ENCODE results near the gene BATF. TPM values are rescaled to one million over a fixed set of nuclear protein-coding genes. Genes with fewer than 3 reads are reported as not detected.
"Not testable (repeated sequence)": the region's sequence is repeated elsewhere in the genome, so short reads cannot be mapped to it uniquely, and the experiment has no call there.

The BATF gene
- total RNA-seq = 10 to 100 TPM; 39.4 to 41.0 TPM

GRCh38 chr14:75522224-75522982 is at the start of gene BATF:
TSS of gene BATF (plus strand) at chr14:75522469. CDS start at chr14:75522683, 214 bp downstream.
- ChIA-PET POLR2A (interaction anchor here (0.6 to 1.0 kb wide), 2 partner anchors 28 to 39 kb away, joined by 3 read pairs; no protein-coding TSS in a partner anchor), CTCF (interaction anchor here (0.8 to 13.6 kb wide), 9 partner anchors 10 to 132 kb away, joined by 3 to 101 read pairs (median 5); partner anchors contain the start of gene FLVCR2)
- Mint-ChIP-seq H3K9me3 (no peaks in the 10 kb centered on the region), H3K27ac (peak within 1 kb of the TSS; percentile 96), H3K4me3 (peak within 1 kb of the TSS; percentile 93), H3K36me3 (ENCODE audit: low read depth) (peaks cover 48% of the 10 kb centered on the region), H3K27me3 (no peaks in the 10 kb centered on the region), H3K4me1 (peaks cover 78% of the 10 kb centered on the region)
- DNase-seq = peak; percentile 88

GRCh38 chr14:75474127-75474526 is 48.1 kb upstream of the BATF start:
- H3K4me1 Mint-ChIP-seq; CTCF ChIA-PET; H3K27me3 Mint-ChIP-seq; DNase-seq; H3K4me3 Mint-ChIP-seq; H3K9me3 Mint-ChIP-seq; H3K36me3 Mint-ChIP-seq (ENCODE audit: low read depth); POLR2A ChIA-PET; H3K27ac Mint-ChIP-seq: not testable (repeated sequence)

- no peaks in the 10 kb centered on the region for H3K4me1 Mint-ChIP-seq
- H3K27me3 Mint-ChIP-seq = peaks cover 7% of the 10 kb centered on the region
- no peaks in the 10 kb centered on the region for H3K36me3 Mint-ChIP-seq (ENCODE audit: low read depth)
- no peak overlapping the region for H3K27ac Mint-ChIP-seq
- no peak for DNase-seq
- ChIA-PET CTCF (interaction anchor here (0.6 to 1.5 kb wide), 6 partner anchors 9 to 615 kb away, joined by 3 to 5 read pairs (median 4); no protein-coding TSS in a partner anchor), POLR2A (no interaction called here)
- H3K4me3 Mint-ChIP-seq = no peak overlapping the region
- no peaks in the 10 kb centered on the region for H3K9me3 Mint-ChIP-seq
Observed at GRCh38 chr14:75476274-75476995, 45.8 kb upstream of the BATF start.

- H3K9me3 Mint-ChIP-seq = no peaks in the 10 kb centered on the region
- no peaks in the 10 kb centered on the region for H3K36me3 Mint-ChIP-seq (ENCODE audit: low read depth)
- no peaks in the 10 kb centered on the region for H3K4me1 Mint-ChIP-seq
- no peak overlapping the region for H3K27ac Mint-ChIP-seq
- H3K27me3 Mint-ChIP-seq = peaks cover 7% of the 10 kb centered on the region
- POLR2A ChIA-PET = no interaction called here
- no peak overlapping the region for H3K4me3 Mint-ChIP-seq
- CTCF ChIA-PET = interaction anchor here (1.2 to 1.5 kb wide), 3 partner anchors 11 to 19 kb away, joined by 3 to 5 read pairs (median 4); no protein-coding TSS in a partner anchor
- no peak for DNase-seq
Observed at GRCh38 chr14:75477881-75478280, 44.4 kb upstream of the BATF start.

GRCh38 chr14:75479770-75480600 is 42.3 kb upstream of the BATF start:
- CTCF ChIA-PET = interaction anchor here (0.9 to 1.8 kb wide), 4 partner anchors 9 to 16 kb away, joined by 3 to 5 read pairs (median 5); no protein-coding TSS in a partner anchor
- no peak for DNase-seq
- Mint-ChIP-seq H3K9me3 (no peaks in the 10 kb centered on the region), H3K27ac (no peak overlapping the region), H3K4me3 (no peak overlapping the region), H3K36me3 (ENCODE audit: low read depth) (no peaks in the 10 kb centered on the region), H3K4me1 (no peaks in the 10 kb centered on the region), H3K27me3 (peaks cover 7% of the 10 kb centered on the region)
- POLR2A ChIA-PET = no interaction called here

- no peak for DNase-seq
- no peak overlapping the region for H3K4me3 Mint-ChIP-seq
- CTCF ChIA-PET = interaction anchor here (0.9 to 1.5 kb wide), 3 partner anchors 23 to 95 kb away, joined by 3 to 4 read pairs (median 3); no protein-coding TSS in a partner anchor
- H3K36me3 Mint-ChIP-seq (ENCODE audit: low read depth) = peaks cover 2% of the 10 kb centered on the region
- peaks cover 14% of the 10 kb centered on the region for H3K4me1 Mint-ChIP-seq
- H3K27me3 Mint-ChIP-seq = peaks cover 7% of the 10 kb centered on the region
- POLR2A ChIA-PET = no interaction called here
- H3K27ac Mint-ChIP-seq = no peak overlapping the region
- H3K9me3 Mint-ChIP-seq = no peaks in the 10 kb centered on the region
Observed at GRCh38 chr14:75482366-75482765, 39.9 kb upstream of the BATF start.

- no peaks in the 10 kb centered on the region for H3K9me3 Mint-ChIP-seq
- POLR2A ChIA-PET = no interaction called here
Observed at GRCh38 chr14:75484711-75485429, 37.4 kb upstream of the BATF start.

GRCh38 chr14:75486318-75486717 is 36.0 kb upstream of the BATF start:
- POLR2A ChIA-PET = no interaction called here
- no peaks in the 10 kb centered on the region for H3K27me3 Mint-ChIP-seq
- peaks cover 2% of the 10 kb centered on the region for H3K36me3 Mint-ChIP-seq (ENCODE audit: low read depth)
- H3K27ac Mint-ChIP-seq = no peak overlapping the region
- H3K4me3 Mint-ChIP-seq = no peak overlapping the region
- H3K9me3 Mint-ChIP-seq = peaks cover 2% of the 10 kb centered on the region
- DNase-seq = no peak
- peaks cover 35% of the 10 kb centered on the region for H3K4me1 Mint-ChIP-seq
- CTCF ChIA-PET = interaction anchor here (0.7 kb wide), 1 partner anchor 88 kb away, joined by 6 read pairs; no protein-coding TSS in a partner anchor

More at GRCh38 chr14:75484711-75485429, 37.4 kb upstream of the BATF start:
- DNase-seq = no peak
- Mint-ChIP-seq H3K4me1 (peaks cover 30% of the 10 kb centered on the region), H3K4me3 (no peak overlapping the region), H3K27ac (no peak overlapping the region), H3K36me3 (ENCODE audit: low read depth) (peaks cover 2% of the 10 kb centered on the region), H3K27me3 (peaks cover 5% of the 10 kb centered on the region)
- CTCF ChIA-PET = interaction anchor here (0.7 to 1.1 kb wide), 4 partner anchors 18 to 188 kb away, joined by 3 to 6 read pairs (median 3); no protein-coding TSS in a partner anchor

- DNase-seq = peak; percentile 31
- ChIA-PET CTCF (interaction anchor here (0.6 to 2.7 kb wide), 8 partner anchors 10 to 192 kb away, joined by 3 to 12 read pairs (median 6); no protein-coding TSS in a partner anchor), POLR2A (no interaction called here)
- Mint-ChIP-seq H3K4me1 (peaks cover 35% of the 10 kb centered on the region), H3K27ac (peak overlapping the region; percentile 34), H3K9me3 (peaks cover 2% of the 10 kb centered on the region), H3K36me3 (ENCODE audit: low read depth) (peaks cover 2% of the 10 kb centered on the region), H3K27me3 (no peaks in the 10 kb centered on the region), H3K4me3 (no peak overlapping the region)
Observed at GRCh38 chr14:75487155-75487671, 35.1 kb upstream of the BATF start.

- POLR2A ChIA-PET = interaction anchor here (0.6 kb wide), 1 partner anchor 161 kb away, joined by 3 read pairs; no protein-coding TSS in a partner anchor
- Mint-ChIP-seq H3K9me3 (peaks cover 2% of the 10 kb centered on the region), H3K4me3 (no peak overlapping the region), H3K27ac (no peak overlapping the region), H3K4me1 (peaks cover 46% of the 10 kb centered on the region), H3K27me3 (no peaks in the 10 kb centered on the region), H3K36me3 (ENCODE audit: low read depth) (peaks cover 2% of the 10 kb centered on the region)
- no peak for DNase-seq
- CTCF ChIA-PET = interaction anchor here (0.6 to 2.7 kb wide), 36 partner anchors 8 to 723 kb away, joined by 3 to 12 read pairs (median 5); partner anchors contain the start of genes BATF and JDP2
Observed at GRCh38 chr14:75489480-75489837, 32.8 kb upstream of the BATF start.

- Mint-ChIP-seq H3K9me3 (peaks cover 6% of the 10 kb centered on the region), H3K4me1 (peaks cover 57% of the 10 kb centered on the region), H3K36me3 (ENCODE audit: low read depth) (no peaks in the 10 kb centered on the region), H3K27me3 (no peaks in the 10 kb centered on the region), H3K27ac (peak overlapping the region; percentile 33), H3K4me3 (no peak overlapping the region)
- ChIA-PET CTCF (interaction anchor here (0.9 to 2.1 kb wide), 4 partner anchors 10 to 141 kb away, joined by 3 to 5 read pairs (median 3); no protein-coding TSS in a partner anchor), POLR2A (no interaction called here)
- DNase-seq = no peak
Observed at GRCh38 chr14:75491376-75491978, 30.8 kb upstream of the BATF start.
